HG02763 (cell line): ENCODE results near the gene RDH14.

Experiments
- ATAC-seq: cut with Tn5 transposase; IDR thresholded peaks from one replicate; pipeline ENCODE4 v1.9.1; 2021; ENCODE audit warnings: mild to moderate bottlenecking, moderate library complexity; ENCODE audit not compliant: unreplicated experiment

The RDH14 gene

DNA sequence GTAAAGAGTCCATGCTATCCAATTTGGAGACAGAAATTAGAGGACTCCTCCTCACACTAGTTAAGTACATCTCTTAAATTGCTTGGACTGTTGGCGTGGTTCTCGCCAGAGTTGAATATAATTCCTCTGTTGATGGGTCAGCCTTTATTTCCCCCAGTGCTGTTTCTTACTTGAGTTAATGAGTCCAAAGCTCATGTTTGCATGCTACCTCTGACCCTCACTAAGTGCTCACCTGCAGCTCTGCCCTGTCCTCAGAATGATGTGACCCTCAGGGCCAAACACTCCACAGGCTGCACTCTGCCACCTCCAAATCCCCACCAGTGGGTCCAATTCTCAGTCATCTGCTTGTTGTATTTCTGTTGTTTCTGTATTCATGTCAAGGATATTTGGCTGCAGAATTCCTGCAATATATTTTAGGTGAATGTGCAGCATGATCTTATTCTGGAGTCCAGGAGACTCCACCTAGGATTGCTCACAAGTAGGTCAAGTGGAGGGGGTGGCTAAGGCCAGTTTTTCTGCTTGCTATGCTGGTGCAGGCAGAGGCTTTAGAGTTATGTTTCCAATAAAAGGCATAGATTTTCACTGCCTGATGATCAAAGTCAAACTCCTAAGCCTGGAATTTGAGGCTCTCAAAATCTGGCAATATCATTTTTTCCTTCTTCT lies 37.8 kb downstream of the RDH14 start:
- ATAC-seq, result no peak

DNA sequence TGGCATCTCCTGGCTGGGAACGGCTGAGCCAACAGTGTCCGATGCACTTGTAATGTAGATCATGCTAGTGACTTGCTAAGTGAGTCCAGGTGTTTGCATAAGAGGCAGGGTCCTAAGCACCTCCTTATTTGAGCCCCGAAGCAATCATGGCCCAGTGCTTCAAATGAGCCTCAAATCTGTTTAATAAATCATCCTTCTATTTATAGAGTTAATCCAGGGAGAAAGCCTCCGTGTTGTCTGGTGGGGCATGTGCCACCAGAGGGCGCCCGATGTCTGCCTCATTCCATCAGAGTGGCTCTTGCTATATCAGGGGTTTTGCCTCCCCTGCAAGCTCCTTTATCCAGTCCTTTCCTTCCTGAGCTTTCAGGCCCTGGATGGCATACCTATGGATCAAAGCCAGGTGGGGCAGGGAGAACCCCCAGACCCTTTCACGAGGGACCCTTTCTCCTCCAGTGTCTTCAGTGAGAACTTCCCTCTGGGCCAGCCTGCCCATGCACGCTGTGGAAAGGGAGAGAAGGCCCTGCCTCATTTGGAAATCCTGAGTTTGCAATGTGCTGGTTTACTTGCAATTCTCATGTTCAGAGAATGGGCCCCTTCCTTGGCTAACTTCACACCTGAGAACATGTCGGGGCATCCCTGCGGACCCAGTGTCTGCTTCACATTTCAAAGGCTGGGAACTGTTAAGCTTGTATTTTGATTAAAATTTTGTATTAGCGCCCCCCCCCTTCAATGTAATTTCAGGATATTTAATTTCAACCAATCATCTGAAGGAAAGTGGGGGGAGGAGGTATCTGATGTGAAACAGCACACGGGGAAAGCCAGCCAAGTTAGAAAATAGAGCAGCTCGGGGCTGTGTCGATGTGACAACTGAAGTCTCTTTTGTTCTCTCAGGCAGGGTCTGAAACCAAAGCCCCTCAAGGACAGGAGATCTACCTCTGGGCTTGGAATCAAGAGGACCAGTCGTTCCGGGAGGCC lies 39.7 kb downstream of the RDH14 start:
- peak; percentile 72 for ATAC-seq

DNA sequence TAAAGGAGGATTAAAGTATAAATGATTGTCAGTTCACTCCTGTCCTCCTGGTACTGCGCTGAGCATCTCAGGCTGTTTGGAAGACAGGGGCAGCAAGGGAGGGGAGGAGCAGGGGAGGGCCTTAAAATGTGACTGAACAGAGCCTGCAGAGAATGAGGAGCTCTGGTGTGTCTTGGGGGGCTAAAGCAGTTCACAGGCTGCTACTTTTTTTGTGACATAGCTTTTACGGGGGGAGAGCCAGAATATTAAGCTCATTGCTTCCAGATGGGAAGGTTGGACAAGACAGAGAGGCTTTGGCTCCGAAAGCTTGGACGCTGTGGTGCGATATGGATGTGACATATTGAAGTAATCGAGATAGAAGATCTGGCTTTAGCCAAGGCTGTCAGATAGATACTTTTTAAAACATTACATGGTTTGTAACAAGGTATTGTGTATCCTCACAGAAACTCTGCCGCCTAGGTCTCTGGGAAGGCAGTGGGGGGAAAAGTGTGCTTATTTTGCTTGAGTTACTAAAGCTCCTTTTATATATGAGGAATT lies 40.5 kb downstream of the RDH14 start:
- no peak for ATAC-seq

DNA sequence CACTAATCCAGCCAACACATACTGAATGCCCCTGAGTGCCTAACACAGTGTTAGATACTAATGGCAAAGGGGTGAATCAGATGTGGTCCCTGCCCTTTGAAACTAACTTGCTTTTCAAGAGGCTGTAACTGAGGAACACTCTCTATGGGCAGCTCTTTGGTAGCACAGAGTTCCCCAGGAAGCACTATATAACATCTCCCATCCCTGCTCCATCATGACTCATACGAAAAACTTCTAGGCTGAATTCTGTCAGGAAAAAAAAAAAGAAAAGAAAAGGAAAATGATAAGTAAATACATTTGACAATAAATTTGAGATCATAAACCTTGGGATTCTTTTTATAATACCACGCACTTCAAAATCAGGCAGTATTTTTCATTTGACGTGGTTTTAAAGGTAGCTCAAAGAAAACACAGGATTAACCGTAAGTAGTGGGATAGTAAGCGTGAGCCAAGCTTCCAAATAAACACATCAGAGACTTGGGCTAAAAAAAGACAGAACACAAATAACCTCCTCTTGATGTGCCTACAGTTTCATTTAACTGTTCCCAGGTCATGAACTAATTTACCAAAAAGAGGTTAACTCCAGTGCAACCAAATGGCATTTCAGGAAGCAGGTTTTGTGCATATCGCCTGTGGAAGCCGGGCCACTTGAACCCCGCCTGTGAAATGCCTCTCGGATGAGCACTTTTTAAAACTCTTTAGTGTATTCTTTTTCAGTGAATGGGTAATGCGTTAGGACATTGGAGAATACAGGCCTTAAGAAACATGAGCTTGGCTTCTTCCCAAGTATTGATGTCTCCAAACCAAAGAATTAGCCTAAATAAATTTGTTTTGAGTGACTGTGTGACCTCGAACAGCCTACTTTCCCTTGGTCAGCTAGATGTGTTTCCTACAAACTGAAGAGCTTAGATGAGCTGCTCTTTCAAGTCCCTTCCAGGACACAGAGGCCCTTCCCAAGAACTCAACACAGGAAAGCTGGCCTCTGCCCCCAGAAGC lies 42.0 kb downstream of the RDH14 start:
- no peak for ATAC-seq

DNA sequence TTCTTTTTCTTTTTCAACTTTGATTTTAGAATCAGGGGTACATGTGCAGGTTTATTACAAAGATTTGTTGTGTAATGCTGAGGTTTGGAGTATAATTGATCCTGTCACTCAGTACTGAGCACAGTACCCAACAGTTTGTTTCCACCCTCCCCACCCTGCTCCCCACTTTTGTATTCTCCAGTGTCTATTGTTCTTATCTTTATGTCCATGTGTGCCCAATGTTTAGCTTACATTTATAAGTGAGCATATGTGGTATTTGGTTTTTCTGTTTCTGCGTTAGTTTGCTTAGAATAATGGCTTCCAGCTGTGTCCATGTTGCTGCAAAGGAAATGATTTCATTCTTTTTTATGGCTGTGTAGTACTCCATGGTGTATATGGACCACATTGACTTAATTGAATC lies 43.1 kb downstream of the RDH14 start:
- no peak for ATAC-seq

DNA sequence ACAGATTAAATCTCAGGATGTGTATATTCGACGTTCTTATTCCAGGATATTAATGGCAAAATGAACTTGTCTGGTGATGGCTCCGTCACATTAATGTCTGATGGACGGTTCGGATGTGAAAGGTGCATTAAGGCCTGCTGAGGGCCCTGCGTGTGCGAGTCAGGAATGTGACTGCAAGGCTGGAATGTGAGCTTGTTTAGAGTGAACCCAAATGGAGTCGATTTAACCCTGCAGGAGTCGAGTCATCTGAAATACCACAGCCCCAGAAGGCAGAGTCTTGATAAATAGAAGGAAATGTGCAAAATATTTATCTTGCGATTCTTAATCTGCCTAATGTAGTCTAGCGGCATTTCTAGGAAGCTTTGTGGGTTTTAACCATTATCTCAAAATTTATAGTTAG lies 44.3 kb downstream of the RDH14 start:
- ATAC-seq, result no peak

DNA sequence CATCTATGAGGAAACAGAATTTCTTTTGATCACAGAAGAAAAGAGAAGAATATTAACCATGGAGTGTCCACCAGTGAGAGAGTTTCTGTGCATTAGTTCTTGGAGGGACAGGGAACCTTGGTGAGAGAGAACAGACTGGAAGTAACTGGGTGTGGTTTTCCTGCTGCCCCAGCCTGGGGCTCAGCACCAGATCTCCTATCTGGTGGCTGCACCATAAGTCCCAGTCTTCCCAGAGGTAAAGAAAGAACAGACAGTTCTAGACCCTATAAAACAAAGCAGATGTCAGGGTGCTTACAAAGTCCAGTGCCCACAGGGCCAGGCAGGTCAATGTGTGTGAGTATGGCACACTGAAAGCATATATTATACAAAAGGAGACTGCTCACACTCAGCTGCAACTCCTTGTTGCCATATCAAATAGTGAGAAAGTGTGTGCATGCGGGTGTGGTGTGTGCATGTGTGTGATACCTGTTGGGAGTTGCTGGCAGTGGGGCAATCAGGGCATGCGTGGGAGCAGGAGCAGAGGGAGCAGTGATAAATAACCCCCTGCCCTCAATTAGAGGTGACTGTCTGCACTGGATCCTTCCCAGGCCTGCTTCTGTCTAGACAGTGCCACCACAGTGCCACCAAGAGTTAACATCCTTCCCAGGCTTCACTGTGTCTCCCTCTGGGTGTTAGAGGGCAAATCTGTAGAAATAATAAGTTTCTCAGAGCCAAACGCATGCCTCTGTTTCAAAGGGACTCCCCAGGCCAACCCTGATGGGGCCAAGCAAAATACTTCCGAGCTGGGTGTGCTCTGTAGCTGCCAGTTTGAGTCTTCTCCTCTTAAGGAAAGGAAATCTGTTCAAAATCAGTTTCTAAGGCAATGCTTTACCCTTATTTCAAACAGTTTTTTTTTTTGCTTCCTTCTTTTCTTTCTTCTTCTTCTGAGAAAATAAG lies 45.7 kb downstream of the RDH14 start:
- ATAC-seq, result no peak

DNA sequence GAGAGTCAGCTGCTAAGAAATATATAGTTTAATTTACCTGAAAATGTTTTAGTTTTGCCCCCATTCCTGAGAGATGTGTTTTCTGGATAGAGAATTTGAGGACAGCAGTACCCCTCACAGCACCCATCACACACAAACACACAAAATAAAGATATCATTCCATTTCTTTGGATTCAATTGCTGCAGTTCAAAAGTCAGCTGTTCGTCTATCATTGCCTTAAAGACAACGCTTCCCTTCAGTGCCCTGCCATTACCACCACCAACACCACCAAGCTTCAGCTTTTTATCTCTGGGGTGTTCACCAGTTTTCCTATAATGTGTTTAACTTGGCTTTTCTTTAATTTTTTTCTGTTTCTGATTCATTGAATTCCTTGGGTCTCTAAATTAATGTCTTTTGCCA lies 49.7 kb downstream of the RDH14 start:
- ATAC-seq, result no peak

DNA sequence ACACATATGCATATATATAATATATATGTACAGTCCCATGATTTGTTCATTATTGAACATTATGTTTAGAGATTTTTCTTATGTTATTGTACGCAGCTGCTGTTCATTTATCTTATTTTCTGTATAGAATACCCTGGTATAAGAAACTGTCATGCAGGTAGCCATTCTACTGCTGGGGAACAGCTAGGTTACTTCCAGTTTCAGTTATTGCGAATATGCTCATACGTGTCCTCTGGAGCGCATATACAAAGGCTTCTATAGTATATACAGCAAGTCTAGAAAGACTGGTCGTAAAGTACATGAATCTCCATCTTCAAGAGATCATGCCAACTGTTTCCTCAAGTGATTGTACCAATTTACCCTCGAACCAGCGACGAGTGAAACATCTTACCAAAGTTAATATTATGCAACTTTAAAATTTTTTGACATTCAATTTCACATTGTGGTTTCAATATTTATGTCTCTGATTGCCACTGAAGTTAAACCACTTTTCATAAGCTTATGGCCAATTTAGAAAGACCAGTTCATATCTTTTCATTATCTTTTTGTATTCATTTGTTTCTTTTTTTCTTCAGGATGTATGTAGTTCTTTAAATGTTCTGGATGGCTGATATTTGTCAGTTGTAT lies 53.5 kb downstream of the RDH14 start:
- ATAC-seq, result no peak

DNA sequence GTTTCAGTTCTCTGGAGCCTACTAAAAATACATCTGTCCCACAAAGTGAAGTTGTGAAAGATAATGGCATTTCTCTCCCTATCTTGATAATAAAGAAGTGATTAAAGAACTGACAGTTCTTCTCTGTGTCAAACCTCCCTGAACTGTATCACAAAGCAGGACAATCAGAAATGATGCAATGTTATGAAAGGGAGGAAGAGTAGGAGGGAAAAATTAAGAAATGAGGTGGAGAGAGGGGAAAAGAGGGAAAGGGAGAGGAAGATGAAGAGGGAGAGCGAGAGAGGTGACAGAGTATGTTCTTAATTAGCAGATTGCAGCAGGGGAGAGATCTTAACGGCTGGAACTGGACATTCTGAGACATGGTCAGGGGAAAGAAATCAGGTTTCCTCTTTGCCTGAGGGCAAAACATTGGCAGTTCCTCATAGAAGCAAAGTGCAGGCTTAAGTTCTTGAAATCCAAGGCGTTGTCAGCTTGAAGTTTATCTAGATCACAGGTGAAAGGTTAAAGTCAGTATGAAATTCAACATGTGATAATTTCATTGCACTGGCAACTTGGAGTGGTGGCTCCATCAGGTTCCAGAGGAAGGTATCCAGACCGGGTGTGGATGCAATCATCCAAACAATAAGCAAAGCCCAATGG lies 54.6 kb downstream of the RDH14 start:
- no peak for ATAC-seq
